OCI-LY3 (cell line): Measurements from ENCODE around the gene CRYL1.

Experiments
- CTCF ChIP-seq: fragments of 200-600, 300-600 bp; sonication (generic); IDR thresholded peaks from 2 replicates; pipeline ENCODE4 v1.5.1; 2014; ENCODE audit warnings: antibody characterized with exemption, low read length, low read depth
- EZH2phosphoT487 ChIP-seq: fragments of 200-600 bp; shearing (Covaris generic); IDR thresholded peaks from 2 replicates; pipeline ENCODE4 v1.6.1; 2018; ENCODE audit warnings: antibody characterized with exemption, mixed run types, low read depth

- no peak for TF ChIP-seq CTCF
- no peak for TF ChIP-seq EZH2phosphoT487
Observed at GRCh38 chr13:20431080-20431479, 94.6 kb downstream of the CRYL1 start.
